ENCODE results near the gene NFASC.

Gene NFASC

GRCh38 chr1:204923201-204923600 lies 52.5 kb downstream of the NFASC start:
- Mint-ChIP-seq H3K4me3 (no peak overlapping the region), H3K27ac (no peak overlapping the region), H3K27me3 (peaks cover 1% of the 10 kb centered on the region), H3K4me1 (ENCODE audit: low read depth) (no peaks in the 10 kb centered on the region), H3K9me3 (ENCODE audit: low read depth) (no peaks in the 10 kb centered on the region), H3K36me3 (no peaks in the 10 kb centered on the region)

DNA sequence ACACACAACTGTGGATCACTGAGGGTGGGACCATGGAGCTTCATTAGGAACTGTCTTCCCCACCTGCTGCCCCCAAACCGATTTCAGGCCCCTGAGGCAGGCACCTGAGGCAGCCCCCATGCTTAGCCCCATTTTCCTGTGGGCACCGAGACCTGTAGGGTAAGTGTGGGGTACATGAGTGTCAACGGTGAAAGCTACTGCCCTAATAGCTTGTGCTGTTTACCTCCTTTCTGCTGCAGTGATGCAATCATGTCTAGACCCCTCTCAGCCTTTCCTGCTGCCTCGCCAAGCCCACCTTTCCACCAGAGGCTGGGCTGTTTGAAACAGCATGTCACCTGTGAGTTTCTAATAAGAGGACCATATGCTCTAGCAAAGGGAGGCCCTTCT lies 53.0 kb downstream of the NFASC start:
- Mint-ChIP-seq H3K4me1 (ENCODE audit: low read depth) (no peaks in the 10 kb centered on the region), H3K27ac (no peak overlapping the region), H3K9me3 (ENCODE audit: low read depth) (no peaks in the 10 kb centered on the region), H3K36me3 (no peaks in the 10 kb centered on the region), H3K4me3 (no peak overlapping the region), H3K27me3 (peaks cover 1% of the 10 kb centered on the region)

GRCh38 chr1:204924013-204924759 lies 53.5 kb downstream of the NFASC start:
- no peak overlapping the region for H3K27ac Mint-ChIP-seq
- H3K4me1 Mint-ChIP-seq (ENCODE audit: low read depth), result no peaks in the 10 kb centered on the region
- no peak overlapping the region for H3K4me3 Mint-ChIP-seq
- H3K27me3 Mint-ChIP-seq, result peaks cover 1% of the 10 kb centered on the region
- no peaks in the 10 kb centered on the region for H3K36me3 Mint-ChIP-seq
- H3K9me3 Mint-ChIP-seq (ENCODE audit: low read depth), result no peaks in the 10 kb centered on the region

DNA sequence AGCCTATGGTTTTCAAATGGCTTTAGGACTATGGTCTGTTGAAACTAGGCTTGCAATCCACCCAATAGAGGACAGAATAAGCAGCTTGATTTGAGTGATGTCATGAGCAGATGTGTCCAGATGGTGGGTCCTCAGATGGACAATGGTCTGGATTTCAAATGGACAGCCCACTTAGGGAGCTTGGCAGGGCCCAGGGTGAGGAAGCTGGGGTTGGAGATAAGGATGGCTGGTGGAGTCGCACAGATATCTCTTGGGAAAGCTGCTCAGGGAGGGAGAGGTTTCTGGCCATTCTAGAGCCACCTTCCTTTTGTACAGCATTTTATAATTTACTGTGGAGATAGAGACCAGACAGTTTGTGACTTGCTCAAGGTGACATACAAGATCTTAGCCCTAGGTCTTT lies 55.0 kb downstream of the NFASC start:
- Mint-ChIP-seq H3K4me1 (ENCODE audit: low read depth) (no peaks in the 10 kb centered on the region), H3K4me3 (no peak overlapping the region), H3K27me3 (peaks cover 1% of the 10 kb centered on the region), H3K36me3 (no peaks in the 10 kb centered on the region), H3K27ac (no peak overlapping the region), H3K9me3 (ENCODE audit: low read depth) (no peaks in the 10 kb centered on the region)

- H3K36me3 Mint-ChIP-seq, result no peaks in the 10 kb centered on the region
- no peaks in the 10 kb centered on the region for H3K9me3 Mint-ChIP-seq (ENCODE audit: low read depth)
- H3K4me3 Mint-ChIP-seq, result no peak overlapping the region
- no peaks in the 10 kb centered on the region for H3K4me1 Mint-ChIP-seq (ENCODE audit: low read depth)
- H3K27me3 Mint-ChIP-seq, result peaks cover 1% of the 10 kb centered on the region
- no peak overlapping the region for H3K27ac Mint-ChIP-seq
Measured at GRCh38 chr1:204927673-204928641, 57.3 kb downstream of the NFASC start.

DNA sequence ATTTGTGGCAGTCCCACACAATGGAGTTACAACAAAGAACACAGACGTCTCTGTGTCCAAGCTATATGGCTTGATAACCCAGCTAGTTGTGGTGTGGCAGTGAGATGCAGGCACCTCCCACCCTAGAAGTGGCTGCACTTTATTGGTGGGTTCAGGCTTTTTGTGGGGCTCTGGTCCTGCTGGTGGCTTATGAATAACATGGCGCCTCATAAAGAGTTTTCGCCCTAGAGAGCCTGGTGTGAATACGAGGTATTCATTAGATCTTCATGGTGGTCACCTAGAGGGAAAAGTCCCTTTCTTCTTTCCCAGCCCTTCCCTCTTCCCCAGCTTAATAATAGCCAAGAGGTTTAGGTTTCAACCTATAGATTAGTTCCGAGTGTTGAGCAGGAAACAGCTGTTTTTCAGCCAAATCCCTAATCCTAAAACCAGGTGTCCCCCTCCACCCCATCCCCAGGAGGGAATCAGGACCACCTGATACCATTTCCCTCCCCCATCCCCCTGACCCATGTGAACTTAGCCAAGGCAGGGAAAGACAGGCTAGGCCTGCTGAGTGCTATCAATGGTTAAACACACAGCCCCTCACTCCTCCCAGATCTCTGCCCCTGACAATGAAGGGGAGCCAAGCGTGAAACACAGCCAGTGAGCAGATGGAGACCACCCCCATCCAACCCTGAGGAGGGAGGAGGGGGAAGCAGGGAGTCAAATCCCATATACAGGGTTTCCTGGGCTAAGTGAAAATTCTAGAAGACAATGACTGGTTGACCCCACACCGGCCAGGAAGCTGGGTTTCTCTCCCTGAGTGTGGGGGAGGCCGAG lies 58.2 kb downstream of the NFASC start:
- no peaks in the 10 kb centered on the region for H3K9me3 Mint-ChIP-seq (ENCODE audit: low read depth)
- peaks cover 1% of the 10 kb centered on the region for H3K27me3 Mint-ChIP-seq
- no peak overlapping the region for H3K4me3 Mint-ChIP-seq
- H3K27ac Mint-ChIP-seq, result no peak overlapping the region
- no peaks in the 10 kb centered on the region for H3K36me3 Mint-ChIP-seq
- no peaks in the 10 kb centered on the region for H3K4me1 Mint-ChIP-seq (ENCODE audit: low read depth)

DNA sequence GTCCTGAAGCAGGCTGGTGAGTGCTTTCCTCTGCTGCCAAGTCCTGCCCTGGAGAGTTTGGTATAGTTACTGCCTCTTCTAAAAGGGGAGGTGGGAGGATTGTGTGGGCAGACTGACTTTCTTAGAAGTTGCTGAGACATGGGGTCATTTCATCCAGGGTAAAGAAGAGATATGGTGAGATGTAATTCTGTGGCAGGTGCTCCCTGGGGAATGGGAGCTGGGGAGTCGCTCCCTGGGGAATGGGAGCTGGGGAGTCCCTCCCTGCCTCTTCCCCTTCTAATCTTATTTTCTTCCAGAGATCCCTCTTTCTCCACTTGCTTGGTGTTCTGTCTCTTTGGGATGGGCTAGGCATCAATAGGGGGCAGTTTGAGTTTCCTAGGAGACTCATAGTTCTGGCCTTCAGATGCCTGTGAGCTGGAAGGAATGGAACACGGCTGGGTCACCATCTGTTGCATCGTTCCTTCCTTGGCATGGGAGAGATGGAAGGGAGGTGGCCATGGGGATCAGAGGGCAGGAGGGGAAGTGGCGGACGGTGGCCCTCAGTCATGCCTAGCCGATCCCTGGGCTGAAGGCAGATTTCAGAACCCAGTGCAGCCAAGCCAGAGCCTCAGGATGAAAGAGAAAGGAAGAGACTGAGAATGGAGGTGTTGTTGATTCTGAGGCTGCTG lies 59.0 kb downstream of the NFASC start:
- no peak overlapping the region for H3K27ac Mint-ChIP-seq
- no peaks in the 10 kb centered on the region for H3K4me1 Mint-ChIP-seq (ENCODE audit: low read depth)
- no peaks in the 10 kb centered on the region for H3K36me3 Mint-ChIP-seq

GRCh38 chr1:204930155-204930523 lies 59.5 kb downstream of the NFASC start:
- Mint-ChIP-seq H3K27ac (no peak overlapping the region), H3K4me3 (no peak overlapping the region), H3K4me1 (ENCODE audit: low read depth) (no peaks in the 10 kb centered on the region), H3K9me3 (ENCODE audit: low read depth) (no peaks in the 10 kb centered on the region), H3K27me3 (no peaks in the 10 kb centered on the region), H3K36me3 (no peaks in the 10 kb centered on the region)

More for the DNA sequence above, 59.0 kb downstream of the NFASC start:
- Mint-ChIP-seq H3K9me3 (ENCODE audit: low read depth) (no peaks in the 10 kb centered on the region), H3K4me3 (no peak overlapping the region), H3K27me3 (peaks cover under 1% of the 10 kb centered on the region)

GRCh38 chr1:204931313-204931712 lies 60.7 kb downstream of the NFASC start:
- H3K27me3 Mint-ChIP-seq, result no peaks in the 10 kb centered on the region
- no peaks in the 10 kb centered on the region for H3K4me1 Mint-ChIP-seq (ENCODE audit: low read depth)
- H3K36me3 Mint-ChIP-seq, result no peaks in the 10 kb centered on the region
- no peak overlapping the region for H3K27ac Mint-ChIP-seq
- H3K4me3 Mint-ChIP-seq, result no peak overlapping the region
- no peaks in the 10 kb centered on the region for H3K9me3 Mint-ChIP-seq (ENCODE audit: low read depth)

- peaks cover 2% of the 10 kb centered on the region for H3K27me3 Mint-ChIP-seq
- H3K27ac Mint-ChIP-seq, result no peak overlapping the region
- no peaks in the 10 kb centered on the region for H3K4me1 Mint-ChIP-seq (ENCODE audit: low read depth)
- no peaks in the 10 kb centered on the region for H3K9me3 Mint-ChIP-seq (ENCODE audit: low read depth)
- H3K36me3 Mint-ChIP-seq, result no peaks in the 10 kb centered on the region
- no peak overlapping the region for H3K4me3 Mint-ChIP-seq
Measured at GRCh38 chr1:204931768-204932572, 61.3 kb downstream of the NFASC start.

- Mint-ChIP-seq H3K4me1 (ENCODE audit: low read depth) (no peaks in the 10 kb centered on the region), H3K27ac (no peak overlapping the region), H3K36me3 (no peaks in the 10 kb centered on the region), H3K9me3 (ENCODE audit: low read depth) (no peaks in the 10 kb centered on the region), H3K4me3 (no peak overlapping the region), H3K27me3 (peaks cover 2% of the 10 kb centered on the region)
Measured at GRCh38 chr1:204932573-204932909, 61.9 kb downstream of the NFASC start.

- H3K27ac Mint-ChIP-seq, result no peak overlapping the region
- H3K4me3 Mint-ChIP-seq, result no peak overlapping the region
- no peaks in the 10 kb centered on the region for H3K9me3 Mint-ChIP-seq (ENCODE audit: low read depth)
Measured at GRCh38 chr1:204935155-204935554, 64.5 kb downstream of the NFASC start.

DNA sequence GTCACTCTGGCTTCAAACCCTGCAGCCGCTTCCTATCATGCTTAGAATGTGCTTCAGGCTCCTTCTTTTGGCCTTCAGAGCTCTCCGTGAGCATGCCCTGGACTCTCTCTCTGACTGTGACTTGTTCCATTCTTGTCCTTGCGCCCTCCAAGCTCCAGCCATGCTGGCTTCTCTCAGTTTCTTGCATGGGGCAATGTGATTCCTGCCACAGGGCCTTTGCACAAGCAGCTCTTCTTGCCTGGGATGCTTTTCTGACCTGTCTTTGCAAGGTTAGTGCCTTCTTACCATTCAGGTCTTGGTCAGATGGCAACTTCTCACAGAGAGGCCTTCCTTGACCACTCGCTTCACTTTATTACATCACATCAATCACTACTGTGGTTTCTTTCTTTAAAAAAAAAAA lies 66.1 kb downstream of the NFASC start:
- Mint-ChIP-seq H3K4me3 (no peak overlapping the region), H3K4me1 (ENCODE audit: low read depth) (no peaks in the 10 kb centered on the region), H3K27me3 (peaks cover 2% of the 10 kb centered on the region), H3K9me3 (ENCODE audit: low read depth) (no peaks in the 10 kb centered on the region), H3K27ac (no peak overlapping the region), H3K36me3 (no peaks in the 10 kb centered on the region)

More at GRCh38 chr1:204935155-204935554, 64.5 kb downstream of the NFASC start:
- Mint-ChIP-seq H3K4me1 (ENCODE audit: low read depth) (no peaks in the 10 kb centered on the region), H3K36me3 (no peaks in the 10 kb centered on the region), H3K27me3 (peaks cover 2% of the 10 kb centered on the region)

GRCh38 chr1:204937901-204938300 lies 67.2 kb downstream of the NFASC start:
- H3K9me3 Mint-ChIP-seq (ENCODE audit: low read depth), result no peaks in the 10 kb centered on the region
- no peaks in the 10 kb centered on the region for H3K4me1 Mint-ChIP-seq (ENCODE audit: low read depth)
- no peak overlapping the region for H3K27ac Mint-ChIP-seq
- no peaks in the 10 kb centered on the region for H3K36me3 Mint-ChIP-seq
- no peak overlapping the region for H3K4me3 Mint-ChIP-seq
- H3K27me3 Mint-ChIP-seq, result peaks cover 2% of the 10 kb centered on the region
